Effector CD4-positive, alpha-beta T cell (primary cell): ENCODE data around the gene MPP2.
"Not testable (repeated sequence)": the region's sequence is repeated elsewhere in the genome, so short reads cannot be mapped to it uniquely, and the experiment has no call there.

Source experiments
- DNase-seq: peaks from one replicate; pipeline ENCODE4 v3.0.0-alpha.2; 2020

Gene MPP2

GRCh38 chr17:43873815-43874214 is 33.5 kb downstream of the MPP2 start:
- DNase-seq = no peak

GRCh38 chr17:43873091-43873490 is 34.2 kb downstream of the MPP2 start:
- DNase-seq = no peak

GRCh38 chr17:43871946-43872690 is 35.2 kb downstream of the MPP2 start:
- DNase-seq = no peak

- not testable (repeated sequence) for DNase-seq
Observed at GRCh38 chr17:43869031-43869430, 38.3 kb downstream of the MPP2 start.

GRCh38 chr17:43868226-43868994 is 38.9 kb downstream of the MPP2 start:
- no peak for DNase-seq

- no peak for DNase-seq
Observed at GRCh38 chr17:43864161-43864984, 43.0 kb downstream of the MPP2 start.

- no peak for DNase-seq
Observed at GRCh38 chr17:43861960-43862359, 45.4 kb downstream of the MPP2 start.

- DNase-seq = no peak
Observed at GRCh38 chr17:43860927-43861622, 46.3 kb downstream of the MPP2 start.

GRCh38 chr17:43860077-43860725 is 47.1 kb downstream of the MPP2 start:
- no peak for DNase-seq

- DNase-seq = no peak
Observed at GRCh38 chr17:43857957-43858600, 49.3 kb downstream of the MPP2 start.

GRCh38 chr17:43857141-43857540 is 50.2 kb downstream of the MPP2 start:
- no peak for DNase-seq

- no peak for DNase-seq
Observed at GRCh38 chr17:43856141-43856540, 51.2 kb downstream of the MPP2 start.

- no peak for DNase-seq
Observed at GRCh38 chr17:43855061-43855460, 52.3 kb downstream of the MPP2 start.

GRCh38 chr17:43854498-43854897 is 52.8 kb downstream of the MPP2 start:
- DNase-seq = no peak

GRCh38 chr17:43853546-43853945 is 53.8 kb downstream of the MPP2 start:
- DNase-seq = no peak

- DNase-seq = no peak
Observed at GRCh38 chr17:43852571-43852970, 54.8 kb downstream of the MPP2 start.

GRCh38 chr17:43849116-43849515 is 58.2 kb downstream of the MPP2 start:
- no peak for DNase-seq

GRCh38 chr17:43848601-43849000 is 58.7 kb downstream of the MPP2 start:
- DNase-seq = no peak

GRCh38 chr17:43846963-43847371 is 60.4 kb downstream of the MPP2 start, which contains the start of gene CD300LG:
Gene CD300LG, plus strand, starts transcription at chr17:43847176. Its CDS starts 41 bp downstream, at chr17:43847217.
- DNase-seq = no peak

GRCh38 chr17:43846221-43846712 is 61.1 kb downstream of the MPP2 start:
- DNase-seq = peak; percentile 66

- DNase-seq = no peak
Observed at GRCh38 chr17:43845766-43846165, 61.6 kb downstream of the MPP2 start.
